ENCODE results near the gene KBTBD4.

GRCh38 chr11:47552056-47552565 lies 26.7 kb downstream of the KBTBD4 start:
- TF ChIP-seq, protein P1, sequence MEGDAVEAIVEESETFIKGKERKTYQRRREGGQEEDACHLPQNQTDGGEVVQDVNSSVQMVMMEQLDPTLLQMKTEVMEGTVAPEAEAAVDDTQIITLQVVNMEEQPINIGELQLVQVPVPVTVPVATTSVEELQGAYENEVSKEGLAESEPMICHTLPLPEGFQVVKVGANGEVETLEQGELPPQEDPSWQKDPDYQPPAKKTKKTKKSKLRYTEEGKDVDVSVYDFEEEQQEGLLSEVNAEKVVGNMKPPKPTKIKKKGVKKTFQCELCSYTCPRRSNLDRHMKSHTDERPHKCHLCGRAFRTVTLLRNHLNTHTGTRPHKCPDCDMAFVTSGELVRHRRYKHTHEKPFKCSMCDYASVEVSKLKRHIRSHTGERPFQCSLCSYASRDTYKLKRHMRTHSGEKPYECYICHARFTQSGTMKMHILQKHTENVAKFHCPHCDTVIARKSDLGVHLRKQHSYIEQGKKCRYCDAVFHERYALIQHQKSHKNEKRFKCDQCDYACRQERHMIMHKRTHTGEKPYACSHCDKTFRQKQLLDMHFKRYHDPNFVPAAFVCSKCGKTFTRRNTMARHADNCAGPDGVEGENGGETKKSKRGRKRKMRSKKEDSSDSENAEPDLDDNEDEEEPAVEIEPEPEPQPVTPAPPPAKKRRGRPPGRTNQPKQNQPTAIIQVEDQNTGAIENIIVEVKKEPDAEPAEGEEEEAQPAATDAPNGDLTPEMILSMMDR (IDR thresholded peaks at IDR 0.05): no peak
- TF ChIP-seq POLR2A (IDR thresholded peaks at IDR 0.05) (no peak), EP300 (IDR thresholded peaks at IDR 0.05) (no peak), POLR2AphosphoS5 (IDR thresholded peaks at IDR 0.05) (no peak)

Measured in sigmoid colon (tissue), 4 donors.